ENCODE data around the gene PBX4. TPM values are rescaled to one million over a fixed set of nuclear protein-coding genes. Genes with fewer than 3 reads are reported as not detected.

Gene PBX4
- total and polyA plus RNA-seq, 7 donors, result 0.49 to 6.1 (median 1.9) TPM; not detected in 3

GRCh38 chr19:19582471-19582870 lies 36.0 kb downstream of the PBX4 start:
- H3K36me3 ChIP-seq, result no peaks in the 10 kb centered on the region
- WGBS, 2 donors, result 93 to 97% methylated on average over 6 of the region's 6 CpGs
- TF ChIP-seq CTCF (IDR thresholded peaks at IDR 0.05) (no peak), POLR2AphosphoS5 (IDR thresholded peaks at IDR 0.05) (no peak), EP300 (IDR thresholded peaks at IDR 0.05) (no peak), POLR2A (IDR thresholded peaks at IDR 0.05) (no peak)
- no peaks in the 10 kb centered on the region for H3K9me3 ChIP-seq
- DNase-seq, result no peak
- intact Hi-C loops (cut with DNase I), result no loop called here
- H3K4me1 ChIP-seq, result no peaks in the 10 kb centered on the region
- no peak overlapping the region for H3K27ac ChIP-seq
- no peak overlapping the region for H3K4me3 ChIP-seq
- no peaks in the 10 kb centered on the region for H3K27me3 ChIP-seq

GRCh38 chr19:19581391-19581790 lies 37.1 kb downstream of the PBX4 start:
- H3K9me3 ChIP-seq, result no peaks in the 10 kb centered on the region
- H3K27ac ChIP-seq, result no peak overlapping the region
- no peaks in the 10 kb centered on the region for H3K27me3 ChIP-seq
- no peak for DNase-seq
- H3K4me1 ChIP-seq, result no peaks in the 10 kb centered on the region
- WGBS, 2 donors, result 94 to 97% methylated on average over 13 of the region's 13 CpGs
- TF ChIP-seq CTCF (IDR thresholded peaks at IDR 0.05), result no peak
- TF ChIP-seq POLR2A (IDR thresholded peaks at IDR 0.05), result no peak
- no peak for TF ChIP-seq POLR2AphosphoS5 (IDR thresholded peaks at IDR 0.05)
- no peak for TF ChIP-seq EP300 (IDR thresholded peaks at IDR 0.05)
- no peak overlapping the region for H3K4me3 ChIP-seq
- intact Hi-C loops (cut with DNase I), result no loop called here
- no peaks in the 10 kb centered on the region for H3K36me3 ChIP-seq

GRCh38 chr19:19580418-19580817 lies 38.1 kb downstream of the PBX4 start:
- no peaks in the 10 kb centered on the region for H3K36me3 ChIP-seq
- no peak overlapping the region for H3K27ac ChIP-seq
- no peak for TF ChIP-seq EP300 (IDR thresholded peaks at IDR 0.05)
- TF ChIP-seq CTCF (IDR thresholded peaks at IDR 0.05), result no peak
- no peak for TF ChIP-seq POLR2AphosphoS5 (IDR thresholded peaks at IDR 0.05)
- TF ChIP-seq POLR2A (IDR thresholded peaks at IDR 0.05), result no peak
- intact Hi-C loops (cut with DNase I), result no loop called here
- no peaks in the 10 kb centered on the region for H3K27me3 ChIP-seq
- H3K4me3 ChIP-seq, result no peak overlapping the region
- WGBS, 2 donors, result 19 to 71% methylated on average over 4 of the region's 4 CpGs
- H3K9me3 ChIP-seq, result no peaks in the 10 kb centered on the region
- no peak for DNase-seq
- no peaks in the 10 kb centered on the region for H3K4me1 ChIP-seq

DNA sequence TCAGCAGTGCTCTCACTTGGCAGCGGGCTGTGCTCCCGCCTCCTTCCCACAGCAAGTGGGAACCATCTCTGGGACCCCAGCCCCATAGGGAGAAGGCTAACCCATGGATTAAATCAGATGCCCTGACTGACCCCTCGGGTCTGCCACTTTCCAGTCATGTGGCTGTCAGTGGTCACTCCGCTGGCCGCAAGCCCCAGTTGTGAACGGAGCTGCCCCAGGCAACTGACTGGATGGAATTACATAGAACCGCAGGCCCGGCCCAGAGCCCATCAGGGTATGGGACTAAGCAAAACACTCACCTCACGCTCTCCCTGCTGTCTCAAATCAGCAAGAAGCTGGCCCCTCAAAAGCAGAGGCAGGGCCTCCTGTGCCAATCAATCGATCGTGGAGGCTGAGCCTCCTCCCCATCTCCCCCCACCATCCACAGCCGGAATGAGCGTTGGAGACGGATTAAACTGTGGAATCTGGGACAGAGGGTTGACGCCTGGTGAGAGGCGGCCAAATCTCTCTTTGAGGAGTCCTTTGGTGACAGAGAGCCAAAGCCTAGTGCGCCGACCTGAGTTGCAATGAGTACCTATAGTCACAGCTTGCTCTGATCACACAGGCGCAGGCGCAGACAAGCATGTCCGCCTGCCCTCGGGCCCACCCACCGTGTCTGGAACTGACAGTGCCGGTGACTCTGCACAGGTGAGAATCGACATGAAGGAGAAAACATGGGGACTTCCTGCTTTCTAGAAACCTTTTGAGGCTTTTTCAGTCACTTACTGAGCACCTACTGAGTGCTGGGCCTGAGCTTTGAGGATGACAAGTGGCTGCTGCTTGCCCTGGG lies 38.7 kb downstream of the PBX4 start:
- no peak overlapping the region for H3K4me3 ChIP-seq
- intact Hi-C loops (cut with DNase I), result no loop called here
- H3K27ac ChIP-seq, result no peak overlapping the region
- no peak for DNase-seq
- WGBS, 2 donors, result 90 to 92% methylated on average over 25 of the region's 25 CpGs
- H3K36me3 ChIP-seq, result no peaks in the 10 kb centered on the region
- H3K9me3 ChIP-seq, result no peaks in the 10 kb centered on the region
- no peaks in the 10 kb centered on the region for H3K4me1 ChIP-seq
- TF ChIP-seq CTCF (IDR thresholded peaks at IDR 0.05) (no peak), POLR2AphosphoS5 (IDR thresholded peaks at IDR 0.05) (no peak), EP300 (IDR thresholded peaks at IDR 0.05) (no peak), POLR2A (IDR thresholded peaks at IDR 0.05) (no peak)
- no peaks in the 10 kb centered on the region for H3K27me3 ChIP-seq
